ENCODE measurements around the gene SYMPK. TPM values are rescaled to one million over a fixed set of nuclear protein-coding genes. Genes with fewer than 3 reads are reported as not detected.

Gene SYMPK
- total RNA-seq, 4 donors from 2014 or later: 44.0 to 158 (median 90.3) TPM

- H3K27ac ChIP-seq: no peak overlapping the region
- H3K4me3 ChIP-seq: no peak overlapping the region
- H3K27me3 ChIP-seq: no peaks in the 10 kb centered on the region
- H3K4me1 ChIP-seq: no peaks in the 10 kb centered on the region
- H3K9me3 ChIP-seq: no peaks in the 10 kb centered on the region
- peaks cover 0 to 95% (median 0%) of the 10 kb centered on the region in 3 donors for H3K36me3 ChIP-seq
- TF ChIP-seq POLR2A (IDR thresholded peaks at IDR 0.05) (no peak), CTCF (IDR thresholded peaks at IDR 0.05) (no peak)
- no peak for DNase-seq
These were observed 34.0 kb downstream of the SYMPK start for GRCh38 chr19:45828945-45829344.

- H3K4me1 ChIP-seq: no peaks in the 10 kb centered on the region
- TF ChIP-seq POLR2A (IDR thresholded peaks at IDR 0.05) (no peak), CTCF (IDR thresholded peaks at IDR 0.05) (no peak)
- peaks cover 0 to 95% (median 0%) of the 10 kb centered on the region in 3 donors for H3K36me3 ChIP-seq
- no peak for DNase-seq
- no peaks in the 10 kb centered on the region for H3K9me3 ChIP-seq
- no peak overlapping the region for H3K27ac ChIP-seq
- no peaks in the 10 kb centered on the region for H3K27me3 ChIP-seq
- H3K4me3 ChIP-seq: no peak overlapping the region
These were observed 34.4 kb downstream of the SYMPK start for GRCh38 chr19:45828523-45828922.

GRCh38 chr19:45827459-45828093 lies 35.4 kb downstream of the SYMPK start:
- no peaks in the 10 kb centered on the region for H3K4me1 ChIP-seq
- H3K36me3 ChIP-seq: peaks cover 0 to 95% (median 0%) of the 10 kb centered on the region in 3 donors
- no peak for TF ChIP-seq CTCF (IDR thresholded peaks at IDR 0.05)
- no peak for TF ChIP-seq POLR2A (IDR thresholded peaks at IDR 0.05)
- no peak overlapping the region for H3K27ac ChIP-seq
- no peaks in the 10 kb centered on the region for H3K27me3 ChIP-seq
- no peak overlapping the region for H3K4me3 ChIP-seq
- no peak for DNase-seq
- H3K9me3 ChIP-seq: no peaks in the 10 kb centered on the region

GRCh38 chr19:45826934-45827333 lies 36.0 kb downstream of the SYMPK start:
- H3K4me1 ChIP-seq: no peaks in the 10 kb centered on the region
- no peaks in the 10 kb centered on the region for H3K9me3 ChIP-seq
- H3K4me3 ChIP-seq: no peak overlapping the region
- peaks cover 0 to 92% (median 0%) of the 10 kb centered on the region in 3 donors for H3K36me3 ChIP-seq
- H3K27me3 ChIP-seq: no peaks in the 10 kb centered on the region
- DNase-seq: no peak
- H3K27ac ChIP-seq: no peak overlapping the region
- TF ChIP-seq POLR2A (IDR thresholded peaks at IDR 0.05): no peak
- TF ChIP-seq CTCF (IDR thresholded peaks at IDR 0.05): no peak

- Histone ChIP-seq H3K9me3 (no peaks in the 10 kb centered on the region), H3K27ac (no peak overlapping the region), H3K4me1 (no peaks in the 10 kb centered on the region), H3K27me3 (no peaks in the 10 kb centered on the region), H3K4me3 (no peak overlapping the region), H3K36me3 (peaks cover 0 to 91% (median 0%) of the 10 kb centered on the region in 3 donors)
- DNase-seq: no peak
- TF ChIP-seq CTCF (IDR thresholded peaks at IDR 0.05) (no peak), POLR2A (IDR thresholded peaks at IDR 0.05) (no peak)
These were observed 36.7 kb downstream of the SYMPK start for GRCh38 chr19:45825917-45826893.

Measured in Peyer's patch (tissue), 4 donors.